Cardiac fibroblast (primary cell): Measurements from ENCODE around the gene HSF2.

Experiments used
- DNase-seq, 2 donors: peaks; one replicate each; pipeline versions ENCODE4 v3.0.0 to v3.0.0-alpha.2; 2010; ENCODE audit warnings: low read depth in 2 of 2
- H3K4me3 ChIP-seq, 2 donors: replicated peaks in 1 of 2; 1 replicate in 1 of 2; 2 replicates in 1 of 2; pipeline ENCODE4 v1.5.1; 2011; ENCODE audit warnings: low read depth in 2 of 2, low read length in 2 of 2, mild to moderate bottlenecking in 2 of 2, moderate library complexity in 1 of 2
- TF ChIP-seq, protein P1 (sequence below): IDR thresholded peaks from one replicate; pipeline ENCODE4 v1.5.1; 2011; ENCODE audit warnings: low read depth, mild to moderate bottlenecking, low read length, inconsistent platforms

Gene HSF2

GRCh38 chr6:122367171-122367570 lies 32.3 kb upstream of the HSF2 start:
- no peak for DNase-seq
- no peak overlapping the region for H3K4me3 ChIP-seq
- TF ChIP-seq, protein P1, sequence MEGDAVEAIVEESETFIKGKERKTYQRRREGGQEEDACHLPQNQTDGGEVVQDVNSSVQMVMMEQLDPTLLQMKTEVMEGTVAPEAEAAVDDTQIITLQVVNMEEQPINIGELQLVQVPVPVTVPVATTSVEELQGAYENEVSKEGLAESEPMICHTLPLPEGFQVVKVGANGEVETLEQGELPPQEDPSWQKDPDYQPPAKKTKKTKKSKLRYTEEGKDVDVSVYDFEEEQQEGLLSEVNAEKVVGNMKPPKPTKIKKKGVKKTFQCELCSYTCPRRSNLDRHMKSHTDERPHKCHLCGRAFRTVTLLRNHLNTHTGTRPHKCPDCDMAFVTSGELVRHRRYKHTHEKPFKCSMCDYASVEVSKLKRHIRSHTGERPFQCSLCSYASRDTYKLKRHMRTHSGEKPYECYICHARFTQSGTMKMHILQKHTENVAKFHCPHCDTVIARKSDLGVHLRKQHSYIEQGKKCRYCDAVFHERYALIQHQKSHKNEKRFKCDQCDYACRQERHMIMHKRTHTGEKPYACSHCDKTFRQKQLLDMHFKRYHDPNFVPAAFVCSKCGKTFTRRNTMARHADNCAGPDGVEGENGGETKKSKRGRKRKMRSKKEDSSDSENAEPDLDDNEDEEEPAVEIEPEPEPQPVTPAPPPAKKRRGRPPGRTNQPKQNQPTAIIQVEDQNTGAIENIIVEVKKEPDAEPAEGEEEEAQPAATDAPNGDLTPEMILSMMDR = no peak

DNA sequence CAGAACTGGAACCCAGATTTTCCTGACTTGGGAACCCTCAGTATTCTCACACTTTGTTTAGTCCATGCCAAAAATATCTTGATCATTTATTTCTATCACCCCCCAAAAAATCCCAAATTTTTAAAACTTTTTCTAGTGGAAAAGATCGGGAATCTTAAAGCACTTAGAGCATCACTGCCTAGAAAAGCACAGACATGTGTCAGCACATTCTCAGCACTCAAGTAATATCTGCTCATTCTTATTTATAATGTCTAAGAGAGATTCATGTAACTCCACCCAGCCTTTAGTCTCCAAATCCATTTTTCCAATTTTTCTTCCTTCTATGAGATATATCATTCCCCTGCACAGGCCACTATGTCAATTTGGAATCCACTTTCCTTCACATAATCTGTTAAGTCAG lies 29.9 kb upstream of the HSF2 start:
- TF ChIP-seq, protein P1 = no peak
- H3K4me3 ChIP-seq = no peak overlapping the region
- no peak for DNase-seq

DNA sequence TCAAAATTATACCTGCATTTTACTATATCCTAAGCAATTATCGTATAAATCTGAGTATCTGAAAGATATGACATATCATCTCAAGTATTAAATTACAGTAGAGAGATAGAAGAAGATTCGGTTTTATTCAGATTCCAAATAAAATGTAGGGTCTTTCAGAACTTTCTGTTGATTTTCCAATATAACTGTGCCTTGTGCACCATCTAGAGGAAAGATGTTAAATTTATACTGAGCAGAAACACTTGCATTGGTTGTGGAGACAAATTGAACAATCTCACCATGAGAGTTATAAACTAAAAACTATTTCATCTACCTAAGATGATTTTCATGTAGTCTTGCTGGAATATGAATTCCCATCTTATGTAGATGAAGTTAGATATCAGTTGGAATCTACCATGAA lies 26.8 kb upstream of the HSF2 start:
- TF ChIP-seq, protein P1 = no peak
- no peak overlapping the region for H3K4me3 ChIP-seq
- DNase-seq = peak; percentile 5 to 18

GRCh38 chr6:122374307-122374706 lies 25.1 kb upstream of the HSF2 start:
- no peak for DNase-seq
- TF ChIP-seq, protein P1 = no peak
- H3K4me3 ChIP-seq = no peak overlapping the region

GRCh38 chr6:122376246-122376645 lies 23.2 kb upstream of the HSF2 start:
- DNase-seq = no peak
- H3K4me3 ChIP-seq = no peak overlapping the region
- TF ChIP-seq, protein P1 = no peak

- no peak overlapping the region for H3K4me3 ChIP-seq
- peak; percentile 85 to 86 for DNase-seq
- TF ChIP-seq, protein P1 = peak; percentile 78
Measured at GRCh38 chr6:122381494-122382265, 17.8 kb upstream of the HSF2 start.
